ENCODE data around the gene C9orf152.

DNA sequence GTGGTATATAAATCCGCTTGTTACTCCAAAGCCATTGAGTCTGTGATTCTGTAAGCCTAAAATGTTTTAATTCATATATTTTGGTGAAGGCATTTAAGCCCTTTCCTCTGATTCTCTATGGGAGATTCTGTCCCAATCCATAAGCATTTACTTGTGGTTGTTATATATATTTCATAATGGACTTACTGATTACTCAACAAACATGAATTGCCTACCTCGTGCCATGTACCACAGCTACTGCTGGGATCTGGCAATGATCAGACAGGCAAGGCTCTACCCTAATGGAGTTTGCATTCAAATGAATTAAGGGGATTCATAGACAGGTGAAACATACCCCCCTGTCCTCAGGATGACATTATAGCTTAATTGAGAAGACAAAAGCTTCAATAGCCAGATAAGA lies 54.5 kb downstream of the C9orf152 start:
- TF ChIP-seq TAF1 (IDR thresholded peaks at IDR 0.05; ENCODE audit: borderline replicate concordance, low read depth, low read length) (no peak), FOXM1 (IDR thresholded peaks at IDR 0.05; ENCODE audit: low read depth) (no peak), MAX (IDR thresholded peaks at IDR 0.05; ENCODE audit: low read depth) (no peak), CTCF (IDR thresholded peaks at IDR 0.05) (no peak), REST (IDR thresholded peaks at IDR 0.05; ENCODE audit: low read depth, low read length) (no peak), EP300 (IDR thresholded peaks at IDR 0.05; ENCODE audit: borderline replicate concordance in 1 of 2, low read depth in 1 of 2, low read length in 1 of 2) (no peak), USF2 (IDR thresholded peaks at IDR 0.05; ENCODE audit: borderline replicate concordance, low read depth, low read length) (no peak), JUND (IDR thresholded peaks at IDR 0.05) (no peak), POLR2AphosphoS5 (IDR thresholded peaks at IDR 0.05; ENCODE audit: low read depth, low read length) (no peak), RFX5 (IDR thresholded peaks at IDR 0.05; ENCODE audit: low read length) (no peak), FOXJ3 (CRISPR knock-in tag; IDR thresholded peaks at IDR 0.05) (no peak), MEF2A (IDR thresholded peaks at IDR 0.05; ENCODE audit: borderline replicate concordance, low read depth) (no peak)
